Measurements from ENCODE around the gene TRAM2. TPM values are rescaled to one million over a fixed set of nuclear protein-coding genes. Genes with fewer than 3 reads are reported as not detected.

Gene TRAM2
- total and polyA plus RNA-seq, 9 of the 15 experiments (the other 6 are each of a cell fraction or from before 2014, with no cell fraction given), result 2.6 to 13.3 (median 8.9) TPM

DNA sequence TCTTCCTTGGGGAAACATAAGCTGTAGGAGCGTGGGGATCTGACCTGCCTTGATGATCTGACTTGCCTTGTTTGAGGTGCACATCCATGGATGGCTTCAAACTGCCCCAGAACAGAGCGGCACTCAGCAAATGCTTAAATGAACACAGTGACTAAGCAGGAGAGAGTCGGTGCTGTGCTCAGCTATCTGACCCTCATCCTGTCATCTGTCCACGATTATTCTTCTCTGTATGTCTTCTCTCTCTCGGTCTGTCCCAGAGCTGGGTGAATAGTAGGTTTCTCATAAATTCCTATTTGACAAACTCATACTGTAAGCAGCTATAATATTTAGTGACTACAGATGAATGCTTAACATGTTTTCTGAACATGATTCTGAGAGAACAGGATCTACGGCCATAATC, 37.3 kb downstream of the TRAM2 start (continued):
- TF ChIP-seq ZKSCAN8 (CRISPR knock-in tag; IDR thresholded peaks at IDR 0.05), result no peak
- TF ChIP-seq MAFG (tag; conservative IDR thresholded peaks at IDR 0.05), result peak; percentile 75
- no peak for TF ChIP-seq JUN (IDR thresholded peaks at IDR 0.05; ENCODE audit: borderline replicate concordance, low read depth, low read length)
- no peak for TF ChIP-seq JUN (CRISPR knock-in tag; IDR thresholded peaks at IDR 0.05; ENCODE audit: borderline replicate concordance)
- TF ChIP-seq, protein P1, sequence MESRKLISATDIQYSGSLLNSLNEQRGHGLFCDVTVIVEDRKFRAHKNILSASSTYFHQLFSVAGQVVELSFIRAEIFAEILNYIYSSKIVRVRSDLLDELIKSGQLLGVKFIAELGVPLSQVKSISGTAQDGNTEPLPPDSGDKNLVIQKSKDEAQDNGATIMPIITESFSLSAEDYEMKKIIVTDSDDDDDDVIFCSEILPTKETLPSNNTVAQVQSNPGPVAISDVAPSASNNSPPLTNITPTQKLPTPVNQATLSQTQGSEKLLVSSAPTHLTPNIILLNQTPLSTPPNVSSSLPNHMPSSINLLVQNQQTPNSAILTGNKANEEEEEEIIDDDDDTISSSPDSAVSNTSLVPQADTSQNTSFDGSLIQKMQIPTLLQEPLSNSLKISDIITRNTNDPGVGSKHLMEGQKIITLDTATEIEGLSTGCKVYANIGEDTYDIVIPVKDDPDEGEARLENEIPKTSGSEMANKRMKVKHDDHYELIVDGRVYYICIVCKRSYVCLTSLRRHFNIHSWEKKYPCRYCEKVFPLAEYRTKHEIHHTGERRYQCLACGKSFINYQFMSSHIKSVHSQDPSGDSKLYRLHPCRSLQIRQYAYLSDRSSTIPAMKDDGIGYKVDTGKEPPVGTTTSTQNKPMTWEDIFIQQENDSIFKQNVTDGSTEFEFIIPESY (CRISPR knock-in tag; IDR thresholded peaks at IDR 0.05), result no peak
- TF ChIP-seq ETV6 (IDR thresholded peaks at IDR 0.05; ENCODE audit: borderline replicate concordance in 1 of 2, low read depth in 2 of 2, low read length in 1 of 2), result no peak
- no peak for TF ChIP-seq ETV6 (CRISPR knock-in tag; IDR thresholded peaks at IDR 0.05; ENCODE audit: borderline replicate concordance)
- TF ChIP-seq FUS (optimal IDR thresholded peaks at IDR 0.05; ENCODE audit: low read depth, low read length), result no peak
- no peak for TF ChIP-seq GATAD2B (IDR thresholded peaks at IDR 0.05; ENCODE audit: borderline replicate concordance)
- TF ChIP-seq ZNF316 (IDR thresholded peaks at IDR 0.05), result peak; percentile 81
- TF ChIP-seq DPF2 (IDR thresholded peaks at IDR 0.05), result peak; percentile 66; the same call in 1 of the 2 replicates
- TF ChIP-seq ELF1 (tag; IDR thresholded peaks at IDR 0.05), result no peak
- TF ChIP-seq, protein P2, sequence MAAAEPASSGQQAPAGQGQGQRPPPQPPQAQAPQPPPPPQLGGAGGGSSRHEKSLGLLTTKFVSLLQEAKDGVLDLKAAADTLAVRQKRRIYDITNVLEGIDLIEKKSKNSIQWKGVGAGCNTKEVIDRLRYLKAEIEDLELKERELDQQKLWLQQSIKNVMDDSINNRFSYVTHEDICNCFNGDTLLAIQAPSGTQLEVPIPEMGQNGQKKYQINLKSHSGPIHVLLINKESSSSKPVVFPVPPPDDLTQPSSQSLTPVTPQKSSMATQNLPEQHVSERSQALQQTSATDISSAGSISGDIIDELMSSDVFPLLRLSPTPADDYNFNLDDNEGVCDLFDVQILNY (CRISPR knock-in tag; IDR thresholded peaks at IDR 0.05), result no peak
- no peak for TF ChIP-seq ZNF707 (CRISPR knock-in tag; conservative IDR thresholded peaks at IDR 0.05)
- TF ChIP-seq JUND (IDR thresholded peaks at IDR 0.05; ENCODE audit: borderline replicate concordance, low read depth, low read length), result peak; percentile 52; the same call in 1 of the 2 replicates
- TF ChIP-seq JUND (tag; IDR thresholded peaks at IDR 0.05; ENCODE audit: borderline replicate concordance, low read depth, low read length), result no peak; the same call in 1 of the 3 replicates
- peak; percentile 95 for TF ChIP-seq ZBTB17 (CRISPR knock-in tag; IDR thresholded peaks at IDR 0.05)
- TF ChIP-seq YBX1 (IDR thresholded peaks at IDR 0.05), result no peak
- TF ChIP-seq, protein P3, sequence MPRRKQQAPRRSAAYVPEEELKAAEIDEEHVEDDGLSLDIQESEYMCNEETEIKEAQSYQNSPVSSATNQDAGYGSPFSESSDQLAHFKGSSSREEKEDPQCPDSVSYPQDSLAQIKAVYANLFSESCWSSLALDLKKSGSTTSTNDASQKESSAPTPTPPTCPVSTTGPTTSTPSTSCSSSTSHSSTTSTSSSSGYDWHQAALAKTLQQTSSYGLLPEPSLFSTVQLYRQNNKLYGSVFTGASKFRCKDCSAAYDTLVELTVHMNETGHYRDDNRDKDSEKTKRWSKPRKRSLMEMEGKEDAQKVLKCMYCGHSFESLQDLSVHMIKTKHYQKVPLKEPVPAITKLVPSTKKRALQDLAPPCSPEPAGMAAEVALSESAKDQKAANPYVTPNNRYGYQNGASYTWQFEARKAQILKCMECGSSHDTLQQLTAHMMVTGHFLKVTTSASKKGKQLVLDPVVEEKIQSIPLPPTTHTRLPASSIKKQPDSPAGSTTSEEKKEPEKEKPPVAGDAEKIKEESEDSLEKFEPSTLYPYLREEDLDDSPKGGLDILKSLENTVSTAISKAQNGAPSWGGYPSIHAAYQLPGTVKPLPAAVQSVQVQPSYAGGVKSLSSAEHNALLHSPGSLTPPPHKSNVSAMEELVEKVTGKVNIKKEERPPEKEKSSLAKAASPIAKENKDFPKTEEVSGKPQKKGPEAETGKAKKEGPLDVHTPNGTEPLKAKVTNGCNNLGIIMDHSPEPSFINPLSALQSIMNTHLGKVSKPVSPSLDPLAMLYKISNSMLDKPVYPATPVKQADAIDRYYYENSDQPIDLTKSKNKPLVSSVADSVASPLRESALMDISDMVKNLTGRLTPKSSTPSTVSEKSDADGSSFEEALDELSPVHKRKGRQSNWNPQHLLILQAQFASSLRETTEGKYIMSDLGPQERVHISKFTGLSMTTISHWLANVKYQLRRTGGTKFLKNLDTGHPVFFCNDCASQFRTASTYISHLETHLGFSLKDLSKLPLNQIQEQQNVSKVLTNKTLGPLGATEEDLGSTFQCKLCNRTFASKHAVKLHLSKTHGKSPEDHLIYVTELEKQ (CRISPR knock-in tag; IDR thresholded peaks at IDR 0.05), result no peak
- TF ChIP-seq CBFA2T3 (IDR thresholded peaks at IDR 0.05), result peak; percentile 45
- TF ChIP-seq KHSRP (IDR thresholded peaks at IDR 0.05), result no peak
- peak; percentile 35; the same call in 1 of the 2 replicates for TF ChIP-seq EP300 (IDR thresholded peaks at IDR 0.05; ENCODE audit: low read length)
- peak; percentile 31; the same call in 1 of the 2 replicates for TF ChIP-seq TCF3 (CRISPR knock-in tag; IDR thresholded peaks at IDR 0.05)
- TF ChIP-seq HDAC1 (IDR thresholded peaks at IDR 0.05), result 0 out of 4 replicates have a peak, but pooled peaks of 1 of the 2 experiments have one; percentile 9
